Chondrocyte (in vitro differentiated cells): ENCODE data around the gene APOBEC4. TPM values are rescaled to one million over a fixed set of nuclear protein-coding genes. Genes with fewer than 3 reads are reported as not detected.

Source experiments
- DNase-seq: peaks from one replicate; pipeline ENCODE4 v3.0.0; 2021; ENCODE audit warnings: mixed read lengths, low spot score
- H3K27ac Mint-ChIP-seq: one replicate; pipeline ENCODE4 v1.8.0; 2021; ENCODE audit warnings: mild to moderate bottlenecking, moderate library complexity, mixed read lengths; ENCODE audit not compliant: unreplicated experiment
- H3K27me3 Mint-ChIP-seq: 2 replicates; pipeline ENCODE4 v1.8.0; 2021; ENCODE audit warnings: low read depth, mixed read lengths
- H3K36me3 Mint-ChIP-seq: 2 replicates; pipeline ENCODE4 v1.8.0; 2021; ENCODE audit warnings: low read depth, mixed read lengths
- H3K4me1 Mint-ChIP-seq: 2 replicates; pipeline ENCODE4 v1.8.0; 2021; ENCODE audit warnings: low read depth, mild to moderate bottlenecking, mixed read lengths
- H3K4me3 Mint-ChIP-seq: one replicate; pipeline ENCODE4 v1.8.0; 2021; ENCODE audit warnings: mild to moderate bottlenecking, moderate library complexity, mixed read lengths; ENCODE audit not compliant: unreplicated experiment
- H3K9me3 Mint-ChIP-seq: 2 replicates; pipeline ENCODE4 v1.8.0; 2021; ENCODE audit warnings: low read depth, mixed read lengths
- CTCF ChIP-seq: fragments of 200-600 bp; sonication (generic); IDR thresholded peaks from 2 replicates; pipeline ENCODE4 v1.5.0; 2021; ENCODE audit warnings: antibody characterized with exemption, mild to moderate bottlenecking, moderate library complexity
- total RNA-seq: library from RNA; stranded (reverse); gene quantifications from 3 replicates; pipeline ENCODE4 v1.2.1, GENCODE V29; 2021

APOBEC4 gene
- total RNA-seq, 1 donor from 2014 or later = not detected

- Mint-ChIP-seq H3K36me3 (peaks cover 2% of the 10 kb centered on the region), H3K27me3 (no peaks in the 10 kb centered on the region), H3K27ac (no peak overlapping the region), H3K4me3 (no peak overlapping the region), H3K9me3 (no peaks in the 10 kb centered on the region), H3K4me1 (peaks cover 12% of the 10 kb centered on the region)
- TF ChIP-seq CTCF = no peak
- no peak for DNase-seq
These were observed 14.3 kb downstream of the APOBEC4 start for GRCh38 chr1:183638649-183639387.

- TF ChIP-seq CTCF = no peak
- peaks cover 32% of the 10 kb centered on the region for H3K4me1 Mint-ChIP-seq
These were observed 16.3 kb downstream of the APOBEC4 start for GRCh38 chr1:183636783-183637182.

GRCh38 chr1:183636334-183636682 is 16.8 kb downstream of the APOBEC4 start:
- Mint-ChIP-seq H3K27me3 (no peaks in the 10 kb centered on the region), H3K4me3 (peak overlapping the region; percentile 99), H3K36me3 (peaks cover 6% of the 10 kb centered on the region), H3K4me1 (peaks cover 36% of the 10 kb centered on the region), H3K27ac (peak overlapping the region; percentile 95), H3K9me3 (no peaks in the 10 kb centered on the region)
- TF ChIP-seq CTCF = no peak
- no peak for DNase-seq

More at GRCh38 chr1:183636783-183637182, 16.3 kb downstream of the APOBEC4 start:
- peak overlapping the region; percentile 99 for H3K4me3 Mint-ChIP-seq
- H3K9me3 Mint-ChIP-seq = no peaks in the 10 kb centered on the region
- peaks cover 4% of the 10 kb centered on the region for H3K36me3 Mint-ChIP-seq
- no peaks in the 10 kb centered on the region for H3K27me3 Mint-ChIP-seq
- DNase-seq = no peak
- peak overlapping the region; percentile 95 for H3K27ac Mint-ChIP-seq

- TF ChIP-seq CTCF = no peak
- Mint-ChIP-seq H3K4me1 (peaks cover 42% of the 10 kb centered on the region), H3K27me3 (no peaks in the 10 kb centered on the region), H3K36me3 (peaks cover 8% of the 10 kb centered on the region), H3K27ac (peak within 1 kb of the TSS; percentile 100), H3K4me3 (peak within 1 kb of the TSS; percentile 99), H3K9me3 (no peaks in the 10 kb centered on the region)
- DNase-seq = peak; percentile 99
These were observed 17.3 kb downstream of the APOBEC4 start, which contains the start of gene ARPC5 for GRCh38 chr1:183635606-183636333. Gene ARPC5 (minus strand): TSS chr1:183635783. CDS start chr1:183635659, 124 bp downstream.

- Mint-ChIP-seq H3K27ac (peak overlapping the region; percentile 100), H3K4me3 (peak overlapping the region; percentile 99), H3K4me1 (peaks cover 48% of the 10 kb centered on the region), H3K36me3 (peaks cover 13% of the 10 kb centered on the region), H3K9me3 (no peaks in the 10 kb centered on the region), H3K27me3 (no peaks in the 10 kb centered on the region)
- DNase-seq = no peak
- TF ChIP-seq CTCF = peak; percentile 13
These were observed 18.0 kb downstream of the APOBEC4 start for GRCh38 chr1:183635099-183635605.
